Amygdala (tissue), 56 donors: Measurements from ENCODE around the gene ADCY3.

Experiments used
- DNase-seq, 56 donors: peaks; one replicate each; lab custom pipeline; 2025; lab: John Stamatoyannopoulos, UW

Gene ADCY3

DNA sequence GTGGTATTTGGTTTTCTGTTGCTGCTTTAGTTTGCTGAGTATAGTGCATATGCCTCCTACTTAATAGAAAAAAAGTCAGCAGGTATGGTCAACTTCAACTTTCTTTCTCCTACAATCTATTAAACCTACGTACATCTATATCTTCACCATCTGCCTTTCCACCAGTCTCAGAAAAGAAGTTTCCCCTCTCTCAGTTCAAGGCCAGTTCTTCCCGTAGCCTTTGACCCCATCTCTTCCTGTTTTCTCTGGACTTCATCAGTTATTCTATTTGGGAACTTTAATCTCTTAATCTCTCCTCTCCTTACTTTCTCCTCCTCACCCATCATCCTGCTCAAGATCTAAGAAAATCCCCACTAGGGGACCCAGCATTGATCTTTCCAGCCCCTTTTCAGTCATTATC, 132.5 kb downstream of the ADCY3 start:
- no peak for DNase-seq

DNA sequence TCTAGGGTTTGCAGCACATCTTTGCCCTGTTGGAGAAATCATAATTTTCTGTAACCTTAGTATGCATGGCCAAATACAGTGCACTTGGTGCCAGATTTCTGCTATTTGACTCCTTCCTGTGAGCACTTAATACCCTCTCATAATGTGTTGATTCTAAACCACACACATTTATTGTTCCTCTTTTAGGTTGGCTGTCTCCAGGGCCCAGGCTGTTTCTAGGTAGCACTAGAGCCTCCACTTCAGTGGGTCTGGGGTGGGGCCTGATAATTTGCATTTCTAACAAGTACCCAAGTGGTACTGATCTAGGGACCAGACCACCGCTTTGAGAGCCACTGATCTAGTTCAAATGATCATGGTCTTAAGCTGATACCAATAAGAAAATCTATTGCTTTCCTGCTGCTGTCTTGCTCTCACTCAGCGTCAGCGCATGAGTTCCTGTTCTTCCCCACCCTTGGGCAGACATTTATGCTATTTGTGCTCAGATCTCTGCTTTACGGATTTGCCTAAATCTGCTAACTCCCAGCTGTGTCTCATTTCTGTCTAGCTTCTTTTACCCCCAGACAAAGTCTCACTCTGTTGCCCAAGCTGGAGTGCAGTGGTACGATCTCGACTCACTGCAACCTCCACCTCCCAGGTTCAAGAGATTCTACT, 134.2 kb downstream of the ADCY3 start:
- no peak for DNase-seq

DNA sequence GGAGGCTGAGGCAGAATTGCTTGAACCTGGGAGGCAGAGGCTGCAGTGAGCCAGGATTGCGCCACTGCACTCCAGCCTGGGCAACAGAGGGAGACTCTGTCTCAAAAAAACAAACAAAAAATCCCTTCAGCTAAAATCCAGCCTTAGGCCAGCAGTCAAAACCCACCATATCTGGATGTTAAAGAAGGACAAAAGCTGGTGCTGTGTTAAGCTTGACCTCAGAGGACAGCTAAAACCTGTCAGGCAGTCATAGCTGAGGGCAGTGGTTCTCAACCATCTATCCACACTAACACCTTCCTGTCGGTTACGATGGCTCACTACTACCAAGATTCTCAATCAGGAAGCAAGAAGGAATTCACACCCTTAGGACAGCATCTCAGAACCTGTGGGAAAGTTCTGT, 136.4 kb downstream of the ADCY3 start:
- no peak for DNase-seq

DNA sequence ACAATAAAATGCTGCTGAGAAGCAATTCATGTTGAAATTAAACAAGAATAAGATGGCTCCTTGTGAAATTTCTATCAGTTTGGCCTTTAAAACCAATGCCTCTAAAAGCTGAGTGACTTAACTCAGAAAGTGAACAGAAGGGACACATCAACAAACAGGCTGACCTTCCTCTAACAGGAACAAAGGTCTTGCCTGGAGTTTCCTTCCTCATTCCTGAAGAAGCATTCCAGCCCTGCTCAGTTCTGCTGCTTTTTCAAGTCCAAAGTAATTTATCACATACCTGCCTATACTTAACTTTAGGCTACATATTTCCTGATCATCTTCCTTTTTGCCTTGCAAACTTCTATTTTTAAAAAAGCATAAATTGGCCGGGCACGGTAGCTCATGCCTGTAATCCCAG, 140.9 kb downstream of the ADCY3 start:
- no peak for DNase-seq

DNA sequence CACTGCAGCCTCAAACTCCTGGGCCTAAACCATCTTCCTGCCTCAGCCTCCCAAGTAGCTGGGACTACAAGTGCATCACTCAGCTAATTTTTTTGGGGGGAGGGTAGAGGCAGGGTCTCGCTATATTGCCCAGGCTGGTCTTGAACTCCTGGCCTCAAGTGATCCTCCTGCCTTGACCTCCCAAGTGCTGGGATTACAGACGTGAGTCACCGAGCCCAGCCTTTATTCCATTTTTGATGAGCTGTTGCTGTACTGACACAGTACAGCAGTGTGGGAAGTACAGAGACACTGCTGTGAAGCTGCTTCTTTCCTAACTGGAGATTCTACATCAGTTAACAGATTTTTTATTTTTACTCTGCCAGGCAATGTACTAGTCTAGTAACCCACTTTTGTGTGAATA, 145.7 kb downstream of the ADCY3 start:
- no peak for DNase-seq

DNA sequence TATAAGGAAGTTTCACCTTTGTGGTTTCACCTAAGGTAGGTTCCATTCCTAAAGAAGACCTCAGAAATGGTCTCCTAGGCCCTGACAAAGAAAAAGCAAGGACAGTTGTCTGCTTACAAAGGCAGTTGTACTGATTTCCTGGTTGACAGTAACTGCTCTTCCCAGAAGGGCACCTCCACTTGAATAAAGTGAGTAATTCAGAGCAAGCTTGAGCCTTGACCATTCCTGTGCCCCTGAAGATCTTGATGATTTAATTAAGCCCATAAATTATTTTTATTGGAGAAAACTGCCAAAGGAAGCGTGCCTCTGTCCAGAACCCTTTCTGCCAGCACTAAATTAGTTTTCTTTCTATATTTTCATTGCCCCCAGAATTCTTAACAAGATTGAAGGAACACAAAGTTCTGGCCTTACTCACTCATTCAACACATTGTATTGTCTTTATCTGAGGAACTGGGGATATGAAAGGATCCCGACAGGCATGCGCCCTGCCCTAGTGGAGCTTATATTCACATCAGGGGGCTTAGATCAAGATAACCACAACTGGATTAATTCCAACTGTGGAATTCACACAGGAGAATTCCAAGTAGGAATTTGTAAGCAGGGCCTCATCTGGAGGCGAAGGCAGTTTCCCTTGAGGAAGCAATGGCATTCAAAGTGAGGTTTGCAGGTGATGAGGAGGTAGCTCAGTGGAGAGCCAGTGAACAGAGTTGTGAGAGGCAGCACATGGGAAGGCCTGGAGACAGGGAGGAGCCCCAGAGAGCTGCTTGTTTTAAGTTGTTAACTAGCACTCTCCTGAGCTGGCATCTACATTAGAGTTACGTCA, 148.1 kb downstream of the ADCY3 start:
- DNase-seq = no peak

DNA sequence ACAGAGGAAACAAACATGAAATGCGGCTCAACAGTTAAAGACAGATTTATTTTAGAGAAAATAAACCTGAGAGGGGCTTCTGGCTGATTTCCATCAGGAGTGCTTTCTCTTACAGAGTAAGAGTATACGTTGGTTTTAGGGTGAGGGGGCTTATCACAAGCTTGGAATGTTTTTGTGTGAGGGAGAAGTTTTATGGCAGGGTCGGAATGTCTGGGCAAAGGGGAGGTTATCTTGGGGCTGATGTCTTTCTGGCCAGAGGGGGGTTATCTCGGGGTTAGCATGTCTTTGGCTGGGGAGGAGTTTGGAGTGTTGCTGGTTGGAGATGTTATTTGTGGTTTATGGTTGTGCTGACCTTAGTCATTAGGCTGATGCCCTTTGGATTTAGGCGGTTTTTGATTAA, 149.0 kb downstream of the ADCY3 start:
- DNase-seq = no peak
